ENCODE results near the gene GORAB. TPM values are rescaled to one million over a fixed set of nuclear protein-coding genes. Genes with fewer than 3 reads are reported as not detected.

GORAB gene
- total and polyA plus RNA-seq, 2 of the 8 experiments (the other 6 are each of a cell fraction or from before 2014, with no cell fraction given): 4.0 to 9.6 TPM

GRCh38 chr1:170483051-170483450 lies 48.9 kb upstream of the GORAB start (continued):
- TF ChIP-seq ATF3 (IDR thresholded peaks at IDR 0.05; ENCODE audit: insufficient read depth, low read depth, low read length) (no peak), KDM4A (IDR thresholded peaks at IDR 0.05; ENCODE audit: low read depth, low read length, severe bottlenecking) (no peak), RBBP5 (IDR thresholded peaks at IDR 0.05; ENCODE audit: borderline replicate concordance, low read depth, low read length) (no peak), POU5F1 (IDR thresholded peaks at IDR 0.05; ENCODE audit: low read depth, low read length) (no peak), CTCF (IDR thresholded peaks at IDR 0.05; ENCODE audit: control extremely low read depth in 1 of 3, insufficient read depth in 1 of 3, low read depth in 1 of 3, low read length in 3 of 3) (no peak), BRCA1 (IDR thresholded peaks at IDR 0.05; ENCODE audit: low read depth, low read length) (no peak)

Measured in H1 (cell line).